Tibial artery (tissue), 4 donors: ENCODE results near the gene CFAP58.

ENCODE experiments used
- DNase-seq, 2 donors: peaks; one replicate each; pipeline ENCODE4 v3.0.0-alpha.2; 2019
- H3K27ac ChIP-seq, 2 donors: fragments of 200-600 bp; sonication (generic) in 1 of 2; 1 replicate in 1 of 2; 2 replicates in 1 of 2; pipeline ENCODE4 v1.5.1; 2018 to 2019; ENCODE audit warnings: mild to moderate bottlenecking in 1 of 2
- H3K27me3 ChIP-seq, 2 donors: fragments of 200-600 bp; sonication (generic) in 1 of 2; one replicate each; pipeline versions ENCODE4 v1.5.1 to v1.6.0; 2016 to 2019
- H3K36me3 ChIP-seq, 3 donors: fragments of 200-600 bp; sonication (generic) in 2 of 3; one replicate each; pipeline ENCODE4 v1.5.1; 2016 to 2019; ENCODE audit warnings: mild to moderate bottlenecking in 2 of 3
- H3K4me1 ChIP-seq, 4 donors: fragments of 200-600 bp; sonication (generic) in 2 of 4; 1 replicate in 3 of 4; 2 replicates in 1 of 4; pipeline ENCODE4 v1.5.1; 2016 to 2019
- H3K4me3 ChIP-seq, 2 donors: fragments of 200-600 bp; sonication (generic) in 1 of 2; 1 replicate in 1 of 2; 2 replicates in 1 of 2; pipeline ENCODE4 v1.5.1; 2018 to 2019; ENCODE audit warnings: mild to moderate bottlenecking in 2 of 2
- H3K9me3 ChIP-seq, 3 donors: fragments of 200-600 bp; sonication (generic) in 1 of 3; one replicate each; pipeline ENCODE4 v1.5.1; 2016 to 2019
- CTCF ChIP-seq, 2 experiments: fragments of 200-600 bp in 1 of 2; fragments of 450-650 bp in 1 of 2; IDR thresholded peaks; one replicate each; pipeline ENCODE4 v1.5.1; 2017 to 2019; ENCODE audit warnings: antibody characterized with exemption in 2 of 2, mild to moderate bottlenecking in 1 of 2, moderate library complexity in 1 of 2
- intact Hi-C: fragments of 100-400 bp; cut with DNase I; formaldehyde crosslinking; loops from one replicate; pipeline ENCODE4 v1.15.0; 2023; ENCODE audit warnings: low total_unique reads

CFAP58 gene

GRCh38 chr10:104472957-104473745 lies 119.5 kb downstream of the CFAP58 start:
- Histone ChIP-seq H3K4me1 (no peaks in the 10 kb centered on the region), H3K27ac (no peak overlapping the region), H3K36me3 (no peaks in the 10 kb centered on the region), H3K9me3 (no peaks in the 10 kb centered on the region), H3K4me3 (no peak overlapping the region), H3K27me3 (no peaks in the 10 kb centered on the region)
- no peak for TF ChIP-seq CTCF (IDR thresholded peaks at IDR 0.05)
- intact Hi-C loops = no loop called here
- no peak for DNase-seq

GRCh38 chr10:104478380-104478779 lies 124.7 kb downstream of the CFAP58 start:
- Histone ChIP-seq H3K4me1 (no peaks in the 10 kb centered on the region), H3K27me3 (peaks cover 0 to under 1% of the 10 kb centered on the region in 2 donors), H3K4me3 (no peak overlapping the region), H3K36me3 (no peaks in the 10 kb centered on the region), H3K27ac (no peak overlapping the region), H3K9me3 (no peaks in the 10 kb centered on the region)
- no peak for TF ChIP-seq CTCF (IDR thresholded peaks at IDR 0.05)
- no peak for DNase-seq
- intact Hi-C loops = no loop called here

- Histone ChIP-seq H3K9me3 (no peaks in the 10 kb centered on the region), H3K4me3 (no peak overlapping the region), H3K27me3 (peaks cover 0 to 3% of the 10 kb centered on the region in 2 donors), H3K4me1 (no peaks in the 10 kb centered on the region), H3K36me3 (no peaks in the 10 kb centered on the region), H3K27ac (peak overlapping the region in 1 of 2 donors; percentile 30)
- DNase-seq = peak in 1 of 2 donors; percentile 45
- TF ChIP-seq CTCF (IDR thresholded peaks at IDR 0.05) = no peak
- intact Hi-C loops = no loop called here
Measured at GRCh38 chr10:104479906-104480593, 126.4 kb downstream of the CFAP58 start.

DNA sequence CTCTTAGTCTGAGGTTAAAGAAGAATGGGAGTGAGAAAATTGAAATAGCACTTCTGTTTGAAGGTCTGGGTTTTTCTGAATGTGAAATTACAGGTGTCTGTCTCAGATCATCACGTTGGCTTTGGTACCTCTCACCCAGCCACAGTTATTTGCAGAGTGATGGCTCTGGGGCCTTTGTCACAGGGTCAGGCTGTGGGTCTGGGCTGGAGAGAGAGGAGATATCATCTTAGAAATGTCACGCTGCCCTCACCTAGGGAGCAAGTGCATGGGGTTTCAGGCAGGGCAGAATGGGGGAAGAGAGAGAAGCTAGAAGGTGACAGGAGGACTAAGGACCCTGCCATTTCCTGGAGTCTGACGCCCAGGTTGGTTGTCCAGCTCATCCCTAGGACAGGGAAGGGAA lies 127.2 kb downstream of the CFAP58 start:
- no peaks in the 10 kb centered on the region for H3K36me3 ChIP-seq
- no peak for TF ChIP-seq CTCF (IDR thresholded peaks at IDR 0.05)

GRCh38 chr10:104483582-104483981 lies 129.9 kb downstream of the CFAP58 start:
- DNase-seq = no peak
- Histone ChIP-seq H3K27me3 (peaks cover 0 to 3% of the 10 kb centered on the region in 2 donors), H3K36me3 (no peaks in the 10 kb centered on the region), H3K27ac (no peak overlapping the region), H3K4me1 (peaks cover 0 to 6% (median 0%) of the 10 kb centered on the region in 4 donors), H3K4me3 (no peak overlapping the region), H3K9me3 (no peaks in the 10 kb centered on the region)
- no peak for TF ChIP-seq CTCF (IDR thresholded peaks at IDR 0.05)
- intact Hi-C loops = no loop called here

More for the DNA sequence above, 127.2 kb downstream of the CFAP58 start:
- no peak for DNase-seq
- Histone ChIP-seq H3K27ac (no peak overlapping the region), H3K9me3 (no peaks in the 10 kb centered on the region), H3K4me3 (no peak overlapping the region), H3K4me1 (no peaks in the 10 kb centered on the region), H3K27me3 (peaks cover 0 to 3% of the 10 kb centered on the region in 2 donors)
- intact Hi-C loops = no loop called here
